GM12878 (cell line): ENCODE results near the gene MAST4. TPM values are rescaled to one million over a fixed set of nuclear protein-coding genes. Genes with fewer than 3 reads are reported as not detected.

Source experiments
- ATAC-seq: fragments of 200-7000 bp; cut with Tn5 transposase; 3 replicates; pipeline ENCODE4 v1.9.1; 2020; ENCODE audit warnings: mild to moderate bottlenecking, moderate library complexity
- BruUV-seq: library from RNA; stranded (reverse); fragments of 400-500 nt; replicated peaks from 2 replicates; lab custom pipeline; 2021; lab: Mats Ljungman, UMichigan
- CTCF ChIA-PET: fragments of 300-600 bp; sonication (Branson Sonifier 250); formaldehyde crosslinking; extraction: SDS; loops from one replicate; lab custom pipeline; 2021; ENCODE audit warnings: inconsistent platforms; lab: Yijun Ruan, JAX
- POLR2A ChIA-PET: fragments of 350-600 bp; formaldehyde crosslinking; extraction: SDS; loops from one replicate; lab custom pipeline; 2021; ENCODE audit warnings: inconsistent platforms; lab: Charles Lee
- RAD21 ChIA-PET: fragments of 300-600 bp; sonication (Branson Sonifier 250); formaldehyde crosslinking; loops from one replicate; lab custom pipeline; 2023; ENCODE audit warnings: antibody characterized with exemption; ENCODE audit not compliant: unreplicated experiment; lab: Charles Lee
- SMC1A ChIA-PET: fragments of 300-600 bp; sonication (Branson Sonifier 250); formaldehyde crosslinking; loops from one replicate; lab custom pipeline; 2023; ENCODE audit not compliant: unreplicated experiment, uncharacterized antibody; lab: Charles Lee
- DNase-seq: peaks from one replicate; pipeline ENCODE4 v3.0.0-alpha.2; 2011; ENCODE audit warnings: low read depth, low spot score
- FAIRE-seq: peaks from 3 replicates; lab custom pipeline; 2011; peaks lifted over from hg19 to GRCh38; lab: Jason Lieb, UNC
- H2AFZ ChIP-seq: 2 replicates; pipeline ENCODE4 v1.6.0; 2011; ENCODE audit warnings: low read depth, low read length, control low read depth; ENCODE audit not compliant: control insufficient read depth
- H3K27ac ChIP-seq: 2 replicates; pipeline ENCODE4 v1.5.1; 2011; ENCODE audit warnings: control low read depth; ENCODE audit not compliant: control insufficient read depth, insufficient read depth
- H3K27me3 ChIP-seq, 2 experiments: replicated peaks in 1 of 2; 2 replicates each; pipeline versions ENCODE4 v1.6.0 to v1.6.1; 2011; ENCODE audit warnings: low read length in 1 of 2; ENCODE audit not compliant: control insufficient read depth in 2 of 2, insufficient read depth in 2 of 2
- H3K36me3 ChIP-seq, 2 experiments: 2 replicates each; pipeline ENCODE4 v1.5.1; 2011; ENCODE audit warnings: low read length in 1 of 2; ENCODE audit not compliant: control insufficient read depth in 2 of 2, insufficient read depth in 2 of 2
- H3K4me1 ChIP-seq: 2 replicates; pipeline ENCODE4 v1.6.1; 2011; ENCODE audit warnings: mild to moderate bottlenecking, low read length, moderate library complexity, mixed read lengths; ENCODE audit not compliant: control insufficient read depth, insufficient read depth
- H3K4me2 ChIP-seq: 2 replicates; pipeline ENCODE4 v1.6.0; 2011; ENCODE audit warnings: control low read depth; ENCODE audit not compliant: control insufficient read depth, insufficient read depth
- H3K4me3 ChIP-seq: fragments of 200-600 bp; sonication (generic); 2 replicates; pipeline ENCODE4 v1.5.1; 2016
- H3K79me2 ChIP-seq: 2 replicates; pipeline ENCODE4 v1.6.0; 2011; ENCODE audit warnings: low read length; ENCODE audit not compliant: control insufficient read depth, insufficient read depth
- H3K9ac ChIP-seq: 2 replicates; pipeline ENCODE4 v1.8.0; 2011; ENCODE audit warnings: low read length, control low read depth, mixed read lengths; ENCODE audit not compliant: control insufficient read depth, insufficient read depth
- H3K9me3 ChIP-seq: replicated peaks from 3 replicates; pipeline ENCODE4 v1.5.1; 2011; ENCODE audit warnings: mild to moderate bottlenecking, low read length; ENCODE audit not compliant: control insufficient read depth, insufficient read depth
- H4K20me1 ChIP-seq: 2 replicates; pipeline ENCODE4 v1.6.0; 2011; ENCODE audit not compliant: control insufficient read depth, insufficient read depth
- CEBPB ChIP-seq, 2 experiments: fragments of 150-350 bp in 1 of 2; IDR thresholded peaks; 2 replicates each; pipeline ENCODE4 v1.6.1; 2012 to 2014; ENCODE audit warnings: low read depth in 2 of 2, low read length in 2 of 2, borderline replicate concordance in 1 of 2, inconsistent platforms in 1 of 2
- MEF2B ChIP-seq: fragments of 450-650 bp; IDR thresholded peaks from 2 replicates; pipeline ENCODE4 v1.6.1; 2018; ENCODE audit warnings: mild to moderate bottlenecking, moderate library complexity; ENCODE audit not compliant: partially characterized antibody, poor library complexity, severe bottlenecking
- MXI1 ChIP-seq: fragments of 150-350 bp; IDR thresholded peaks from 2 replicates; pipeline ENCODE4 v1.6.1; 2011; ENCODE audit warnings: low read depth, mild to moderate bottlenecking, inconsistent platforms, low read length, improper control_type of control experiment
- NFYA ChIP-seq: IDR thresholded peaks from 2 replicates; pipeline ENCODE4 v1.6.1; 2011; ENCODE audit warnings: low read depth, mild to moderate bottlenecking, low read length, improper control_type of control experiment, borderline replicate concordance
- PAX5 ChIP-seq: IDR thresholded peaks from 2 replicates; pipeline ENCODE4 v1.6.1; 2011; ENCODE audit warnings: low read depth, low read length, borderline replicate concordance
- POU2F2 ChIP-seq: IDR thresholded peaks from 3 replicates; pipeline ENCODE4 v1.6.1; 2011; ENCODE audit warnings: low read depth, mild to moderate bottlenecking, low read length, borderline replicate concordance
- RELA ChIP-seq: fragments of 450-650 bp; IDR thresholded peaks from 2 replicates; pipeline ENCODE4 v1.8.0; 2014; ENCODE audit warnings: borderline replicate concordance; ENCODE audit not compliant: partially characterized antibody
- SP1 ChIP-seq: IDR thresholded peaks from one replicate; pipeline ENCODE4 v1.6.1; 2011; ENCODE audit warnings: low read depth, low read length
- TCF3 ChIP-seq: IDR thresholded peaks from 2 replicates; pipeline ENCODE4 v1.6.1; 2012; ENCODE audit warnings: low read depth, mild to moderate bottlenecking, low read length, borderline replicate concordance; ENCODE audit not compliant: insufficient read depth
- ZBTB11 ChIP-seq: fragments of 450-650 bp; formaldehyde crosslinking; IDR thresholded peaks from 2 replicates; pipeline ENCODE4 v1.5.0; 2022; ENCODE audit warnings: mild to moderate bottlenecking, missing genetic modification characterization
- ZNF207 ChIP-seq: fragments of 450-650 bp; IDR thresholded peaks from 2 replicates; pipeline ENCODE4 v1.6.1; 2014; ENCODE audit warnings: antibody characterized with exemption, mild to moderate bottlenecking, borderline replicate concordance
- ZSCAN29 ChIP-seq: fragments of 450-650 bp; IDR thresholded peaks from 2 replicates; pipeline ENCODE4 v1.6.1; 2017; ENCODE audit warnings: mild to moderate bottlenecking, moderate library complexity
- WGBS: methylation state at CpG from one replicate; pipeline ENCODE4 v1.1.6; 2016; ENCODE audit warnings: low lambda C conversion rate; ENCODE audit not compliant: insufficient replicate concordance, insufficient coverage; ENCODE audit errors: missing lambda C conversion rate; 5-methylcytosine and 5-hydroxymethylcytosine counted together
- in situ Hi-C: fragments of 300-500 bp; cut with MboI; formaldehyde crosslinking; loops from 9 replicates; pipeline ENCODE4 v1.14.3; 2018; ENCODE audit warnings: mixed read lengths
- intact Hi-C: fragments of 100-400 bp; cut with micrococcal nuclease; formaldehyde crosslinking; loops from one replicate; pipeline ENCODE4 v1.14.2; 2022; ENCODE audit not compliant: unreplicated experiment
- polyA plus RNA-seq, 11 experiments: library from polyadenylated mRNA; depleted of rRNA in 4 of 11; unstranded in 6 of 11; stranded (reverse) in 5 of 11; fragments of >200 nt; fragmentation: Nextera tagmentation in 4 of 11; fragmentation: Illumina TruSeq in 1 of 11; extraction: Ambion mirVana in 4 of 11; extraction: Trizol in 1 of 11; gene quantifications; 1 replicate in 1 of 11; 2 replicates in 10 of 11; pipeline versions ENCODE4 v1.2.1 to v1.2.3, GENCODE V29; 2011 to 2016; ENCODE audit warnings: inconsistent platforms in 2 of 11, missing spikeins in 2 of 11, low read depth in 1 of 11
- total RNA-seq, 4 experiments: library from RNA; depleted of rRNA in 3 of 4; stranded (reverse); fragments of >200 nt in 3 of 4; fragmentation: Illumina TruSeq in 1 of 4; extraction: Trizol in 1 of 4; gene quantifications; 2 replicates each; pipeline versions ENCODE4 v1.2.1 to v1.2.3, GENCODE V29; 2013 to 2021

MAST4 gene
- total and polyA plus RNA-seq, 10 of the 15 experiments (the other 5 are each of a cell fraction or from before 2014, with no cell fraction given), result 0.02 to 1.6 (median 0.29) TPM; not detected in 1

- intact Hi-C loops (no loop called here), in situ Hi-C loops (no loop called here)
- H2AFZ ChIP-seq, result no peak overlapping the region
- SMC1A ChIA-PET, result no interaction called here
- no peak for ATAC-seq
- H3K27me3 ChIP-seq, result no peaks in the 10 kb centered on the region
- POLR2A ChIA-PET, result no interaction called here
- BruUV-seq, result no TSS peak
- H3K9me3 ChIP-seq, result no peaks in the 10 kb centered on the region
- WGBS, result 31% methylated on average over 3 of the region's 3 CpGs
- TF ChIP-seq MEF2B, result no peak
- TF ChIP-seq ZNF207, result no peak
- TF ChIP-seq ZBTB11 (CRISPR knock-in tag), result no peak
- no peak for TF ChIP-seq MXI1
- no peak for TF ChIP-seq TCF3
- no peak for TF ChIP-seq SP1
- no peak for TF ChIP-seq POU2F2
- TF ChIP-seq RELA, result no peak
- no peak for TF ChIP-seq CEBPB (IDR thresholded peaks at IDR 0.05; ENCODE audit: borderline replicate concordance in 1 of 2, low read depth in 2 of 2, low read length in 2 of 2)
- TF ChIP-seq PAX5, result no peak
- TF ChIP-seq NFYA, result no peak
- TF ChIP-seq ZSCAN29, result no peak
- no peaks in the 10 kb centered on the region for H3K4me1 ChIP-seq
- H3K4me2 ChIP-seq, result no peak overlapping the region
- no peak overlapping the region for H3K27ac ChIP-seq
- RAD21 ChIA-PET, result no interaction called here
- H3K79me2 ChIP-seq, result no peaks in the 10 kb centered on the region
- FAIRE-seq, result no peak
- DNase-seq, result no peak
- H4K20me1 ChIP-seq, result no peaks in the 10 kb centered on the region
- H3K9ac ChIP-seq, result no peak overlapping the region
- CTCF ChIA-PET, result interaction anchor here (0.6 kb wide), 1 partner anchor 580 kb away, joined by 3 read pairs; no protein-coding TSS in a partner anchor
- H3K36me3 ChIP-seq, result no peaks in the 10 kb centered on the region
- H3K4me3 ChIP-seq, result no peak overlapping the region
These were observed 298.5 kb downstream of the MAST4 start for GRCh38 chr5:66894480-66895240.
